G401.6 (cell line): Measurements from ENCODE around the gene MACO1.
"Not testable (repeated sequence)": the region's sequence is repeated elsewhere in the genome, so short reads cannot be mapped to it uniquely, and the experiment has no call there.

Experiments used
- FAIRE-seq: peaks from 2 replicates; lab custom pipeline; 2012; peaks lifted over from hg19 to GRCh38; lab: Jason Lieb, UNC

Gene MACO1

GRCh38 chr1:25458541-25459298 is 28.0 kb downstream of the MACO1 start:
- no peak for FAIRE-seq

GRCh38 chr1:25460020-25460419 is 29.3 kb downstream of the MACO1 start:
- FAIRE-seq, result no peak

- not testable (repeated sequence) for FAIRE-seq
Observed at GRCh38 chr1:25460816-25461215, 30.1 kb downstream of the MACO1 start.

GRCh38 chr1:25461849-25462248 is 31.2 kb downstream of the MACO1 start:
- FAIRE-seq, result no peak

GRCh38 chr1:25462732-25463131 is 32.0 kb downstream of the MACO1 start:
- no peak for FAIRE-seq

- no peak for FAIRE-seq
Observed at GRCh38 chr1:25467193-25467592, 36.5 kb downstream of the MACO1 start.

GRCh38 chr1:25467616-25468015 is 36.9 kb downstream of the MACO1 start:
- FAIRE-seq, result peak; percentile 27

- FAIRE-seq, result no peak
Observed at GRCh38 chr1:25468033-25468432, 37.3 kb downstream of the MACO1 start.

- no peak for FAIRE-seq
Observed at GRCh38 chr1:25469177-25469576, 38.5 kb downstream of the MACO1 start.

GRCh38 chr1:25472471-25472870 is 41.8 kb downstream of the MACO1 start:
- no peak for FAIRE-seq

- FAIRE-seq, result no peak
Observed at GRCh38 chr1:25473653-25474225, 43.0 kb downstream of the MACO1 start.

GRCh38 chr1:25474439-25475047 is 43.8 kb downstream of the MACO1 start:
- no peak for FAIRE-seq

- no peak for FAIRE-seq
Observed at GRCh38 chr1:25476186-25477097, 45.7 kb downstream of the MACO1 start.

GRCh38 chr1:25477448-25478034 is 46.8 kb downstream of the MACO1 start:
- no peak for FAIRE-seq

GRCh38 chr1:25478633-25479032 is 47.9 kb downstream of the MACO1 start:
- no peak for FAIRE-seq

- FAIRE-seq, result no peak
Observed at GRCh38 chr1:25481625-25482024, 50.9 kb downstream of the MACO1 start.

- FAIRE-seq, result no peak
Observed at GRCh38 chr1:25482211-25482610, 51.5 kb downstream of the MACO1 start.

GRCh38 chr1:25484096-25484495 is 53.4 kb downstream of the MACO1 start:
- FAIRE-seq, result no peak

- no peak for FAIRE-seq
Observed at GRCh38 chr1:25484533-25484932, 53.8 kb downstream of the MACO1 start.

- FAIRE-seq, result no peak
Observed at GRCh38 chr1:25485536-25486411, 55.1 kb downstream of the MACO1 start.

GRCh38 chr1:25486602-25487001 is 55.9 kb downstream of the MACO1 start:
- FAIRE-seq, result no peak
